PC-3 (cell line): ENCODE measurements around the gene AMD1. TPM values are rescaled to one million over a fixed set of nuclear protein-coding genes. Genes with fewer than 3 reads are reported as not detected.

ENCODE experiments used
- ATAC-seq: fragments of 200-7000 bp; cut with Tn5 transposase; 2 replicates; pipeline ENCODE4 v1.9.1; 2020; ENCODE audit warnings: mild to moderate bottlenecking, moderate library complexity
- BruUV-seq: library from RNA; stranded (reverse); fragments of 400-500 nt; replicated peaks from 2 replicates; lab custom pipeline; 2021; lab: Mats Ljungman, UMichigan
- CTCF ChIA-PET: fragments of 300-600 bp; sonication (Branson Sonifier 250); formaldehyde crosslinking; loops from one replicate; lab custom pipeline; 2022; ENCODE audit warnings: antibody characterized with exemption; lab: Charles Lee
- POLR2A ChIA-PET: fragments of 300-600 bp; sonication (Branson Sonifier 250); formaldehyde crosslinking; loops from one replicate; lab custom pipeline; 2022; ENCODE audit warnings: antibody characterized with exemption; ENCODE audit not compliant: unreplicated experiment; lab: Charles Lee
- DNase-seq: peaks from one replicate; pipeline ENCODE4 v3.0.0-alpha.2; 2015
- H2AFZ ChIP-seq: fragments of 300-600 bp; sonication (generic); 2 replicates; pipeline ENCODE4 v1.6.0; 2016; ENCODE audit warnings: antibody characterized with exemption, low read length
- H3F3A ChIP-seq: fragments of 300-600 bp; sonication (generic); one replicate; pipeline ENCODE4 v1.6.0; 2017; ENCODE audit warnings: antibody characterized with exemption, low read length, control low read depth, mild to moderate bottlenecking; ENCODE audit not compliant: unreplicated experiment
- H3K27ac ChIP-seq: fragments of 300-600 bp; sonication (generic); 2 replicates; pipeline ENCODE4 v1.5.1; 2016; ENCODE audit warnings: mild to moderate bottlenecking, low read length
- H3K27me3 ChIP-seq: fragments of 300-600 bp; sonication (generic); 2 replicates; pipeline ENCODE4 v1.6.1; 2016; ENCODE audit warnings: low read length, mixed read lengths
- H3K36me3 ChIP-seq: fragments of 300-600 bp; sonication (generic); 2 replicates; pipeline ENCODE4 v1.6.1; 2016; ENCODE audit warnings: low read depth, mixed run types, low read length, mixed read lengths
- H3K4me1 ChIP-seq: fragments of 300-600 bp; sonication (generic); 2 replicates; pipeline ENCODE4 v1.5.1; 2016; ENCODE audit warnings: low read length; ENCODE audit not compliant: insufficient read depth
- H3K4me2 ChIP-seq: fragments of 300-600 bp; sonication (generic); 2 replicates; pipeline ENCODE4 v1.6.0; 2016; ENCODE audit warnings: low read length
- H3K4me3 ChIP-seq: fragments of 300-600 bp; sonication (generic); 2 replicates; pipeline ENCODE4 v1.5.1; 2016; ENCODE audit warnings: mild to moderate bottlenecking, low read length, mixed read lengths
- H3K79me2 ChIP-seq: fragments of 300-600 bp; sonication (generic); 2 replicates; pipeline ENCODE4 v1.6.1; 2017; ENCODE audit warnings: low read length, mixed read lengths
- H3K9ac ChIP-seq: fragments of 300-600 bp; sonication (generic); 2 replicates; pipeline ENCODE4 v1.6.0; 2016; ENCODE audit warnings: mild to moderate bottlenecking, low read length
- H3K9me2 ChIP-seq: fragments of 300-600 bp; sonication (generic); replicated peaks from 2 replicates; pipeline ENCODE4 v1.6.1; 2016; ENCODE audit warnings: mixed run types, low read length, mixed read lengths
- H3K9me3 ChIP-seq: fragments of 300-600 bp; sonication (generic); 2 replicates; pipeline ENCODE4 v1.6.1; 2016; ENCODE audit warnings: low read length, mixed read lengths
- H4K20me1 ChIP-seq: fragments of 300-600 bp; sonication (generic); 2 replicates; pipeline ENCODE4 v1.6.1; 2016; ENCODE audit warnings: low read length, mixed read lengths
- CTCF ChIP-seq: fragments of 300-600 bp; sonication (generic); conservative IDR thresholded peaks from 2 replicates; pipeline ENCODE4 v1.5.1; 2017; ENCODE audit warnings: antibody characterized with exemption, low read depth, mild to moderate bottlenecking, low read length
- EZH2 ChIP-seq: fragments of 300-600 bp; sonication (generic); IDR thresholded peaks from one replicate; pipeline ENCODE4 v1.6.1; 2017; ENCODE audit warnings: antibody characterized with exemption, mild to moderate bottlenecking, low read length; ENCODE audit not compliant: unreplicated experiment
- EZH2phosphoT487 ChIP-seq: fragments of 300-600 bp; sonication (generic); IDR thresholded peaks from 2 replicates; pipeline ENCODE4 v1.6.1; 2018; ENCODE audit warnings: mild to moderate bottlenecking, antibody characterized with exemption, low read length, borderline replicate concordance
- intact Hi-C: fragments of 100-400 bp; cut with micrococcal nuclease; formaldehyde crosslinking; loops from 2 replicates; pipeline ENCODE4 v1.9.0; 2023
- total RNA-seq: library from RNA; depleted of rRNA; stranded (reverse); fragments of >200 nt; gene quantifications from 2 replicates; pipeline ENCODE4 v1.2.3, GENCODE V29; 2014

Gene AMD1
- total RNA-seq, 1 experiment from 2014 or later = 72.5 TPM

- H3K4me1 ChIP-seq = peaks cover 42% of the 10 kb centered on the region
- CTCF ChIA-PET = no interaction called here
Observed at GRCh38 chr6:110881546-110882273, 7.1 kb downstream of the AMD1 start.

GRCh38 chr6:110882274-110882619, 7.7 kb downstream of the AMD1 start:
- peaks cover 100% of the 10 kb centered on the region for H4K20me1 ChIP-seq
- H3K4me3 ChIP-seq = no peak overlapping the region
- intact Hi-C loops = no loop called here
- peaks cover 42% of the 10 kb centered on the region for H3K4me1 ChIP-seq
- peak overlapping the region; percentile 27; the same call in 1 of the 2 replicates for H3K4me2 ChIP-seq
- no peaks in the 10 kb centered on the region for H3K27me3 ChIP-seq
- ATAC-seq (no peak), DNase-seq (no peak)
- no peaks in the 10 kb centered on the region; the same call in none of the 2 replicates for H3K36me3 ChIP-seq
- peaks cover 100% of the 10 kb centered on the region for H3K79me2 ChIP-seq
- no peaks in the 10 kb centered on the region for H3F3A ChIP-seq
- no peaks in the 10 kb centered on the region for H3K9me3 ChIP-seq
- TF ChIP-seq EZH2phosphoT487 (no peak), CTCF (no peak)
- H2AFZ ChIP-seq = no peak overlapping the region
- BruUV-seq = no TSS peak
- CTCF ChIA-PET = no interaction called here
- no peaks in the 10 kb centered on the region for H3K9me2 ChIP-seq
- POLR2A ChIA-PET = interaction anchor here (0.8 kb wide), 1 partner anchor 67 kb away, joined by 3 read pairs; the partner anchor contains the start of gene CDK19
- H3K9ac ChIP-seq = no peak overlapping the region
- H3K27ac ChIP-seq = no peak overlapping the region

More at GRCh38 chr6:110881546-110882273, 7.1 kb downstream of the AMD1 start:
- no peaks in the 10 kb centered on the region for H3K27me3 ChIP-seq
- no peak overlapping the region for H3K27ac ChIP-seq
- no peak for DNase-seq
- no peaks in the 10 kb centered on the region; the same call in none of the 2 replicates for H3K36me3 ChIP-seq
- POLR2A ChIA-PET = interaction anchor here (0.8 kb wide), 1 partner anchor 66 kb away, joined by 3 read pairs; the partner anchor contains the start of gene CDK19
- no TSS peak for BruUV-seq
- H3K4me3 ChIP-seq = no peak overlapping the region
- H4K20me1 ChIP-seq = peaks cover 100% of the 10 kb centered on the region
- H3K9me2 ChIP-seq = no peaks in the 10 kb centered on the region
- no peak overlapping the region for H2AFZ ChIP-seq
- H3K9me3 ChIP-seq = no peaks in the 10 kb centered on the region
- no peaks in the 10 kb centered on the region for H3F3A ChIP-seq
- no peak for TF ChIP-seq EZH2
- TF ChIP-seq CTCF = no peak
- TF ChIP-seq EZH2phosphoT487 = no peak
- H3K79me2 ChIP-seq = peaks cover 100% of the 10 kb centered on the region
- ATAC-seq = no peak
- intact Hi-C loops = no loop called here
- no peak overlapping the region for H3K9ac ChIP-seq
- peak overlapping the region; percentile 97; the same call in 1 of the 2 replicates for H3K4me2 ChIP-seq
